WI38 (cell line): ENCODE data around the gene KCTD10.

Source experiments
- H3K4me3 ChIP-seq: 2 replicates; pipeline ENCODE4 v1.5.1; 2011; ENCODE audit warnings: low read depth, mild to moderate bottlenecking, control low read depth, low read length
- TF ChIP-seq, protein P1 (sequence below): IDR thresholded peaks from 2 replicates; pipeline ENCODE4 v1.5.1; 2012; ENCODE audit warnings: low read depth, mild to moderate bottlenecking, control low read depth, low read length

The KCTD10 gene

GRCh38 chr12:109458086-109458485 is 19.0 kb downstream of the KCTD10 start:
- peak overlapping the region; percentile 32 for H3K4me3 ChIP-seq
- TF ChIP-seq, protein P1, sequence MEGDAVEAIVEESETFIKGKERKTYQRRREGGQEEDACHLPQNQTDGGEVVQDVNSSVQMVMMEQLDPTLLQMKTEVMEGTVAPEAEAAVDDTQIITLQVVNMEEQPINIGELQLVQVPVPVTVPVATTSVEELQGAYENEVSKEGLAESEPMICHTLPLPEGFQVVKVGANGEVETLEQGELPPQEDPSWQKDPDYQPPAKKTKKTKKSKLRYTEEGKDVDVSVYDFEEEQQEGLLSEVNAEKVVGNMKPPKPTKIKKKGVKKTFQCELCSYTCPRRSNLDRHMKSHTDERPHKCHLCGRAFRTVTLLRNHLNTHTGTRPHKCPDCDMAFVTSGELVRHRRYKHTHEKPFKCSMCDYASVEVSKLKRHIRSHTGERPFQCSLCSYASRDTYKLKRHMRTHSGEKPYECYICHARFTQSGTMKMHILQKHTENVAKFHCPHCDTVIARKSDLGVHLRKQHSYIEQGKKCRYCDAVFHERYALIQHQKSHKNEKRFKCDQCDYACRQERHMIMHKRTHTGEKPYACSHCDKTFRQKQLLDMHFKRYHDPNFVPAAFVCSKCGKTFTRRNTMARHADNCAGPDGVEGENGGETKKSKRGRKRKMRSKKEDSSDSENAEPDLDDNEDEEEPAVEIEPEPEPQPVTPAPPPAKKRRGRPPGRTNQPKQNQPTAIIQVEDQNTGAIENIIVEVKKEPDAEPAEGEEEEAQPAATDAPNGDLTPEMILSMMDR, result no peak

GRCh38 chr12:109455706-109456105 is 21.4 kb downstream of the KCTD10 start:
- TF ChIP-seq, protein P1, result no peak
- no peak overlapping the region for H3K4me3 ChIP-seq

DNA sequence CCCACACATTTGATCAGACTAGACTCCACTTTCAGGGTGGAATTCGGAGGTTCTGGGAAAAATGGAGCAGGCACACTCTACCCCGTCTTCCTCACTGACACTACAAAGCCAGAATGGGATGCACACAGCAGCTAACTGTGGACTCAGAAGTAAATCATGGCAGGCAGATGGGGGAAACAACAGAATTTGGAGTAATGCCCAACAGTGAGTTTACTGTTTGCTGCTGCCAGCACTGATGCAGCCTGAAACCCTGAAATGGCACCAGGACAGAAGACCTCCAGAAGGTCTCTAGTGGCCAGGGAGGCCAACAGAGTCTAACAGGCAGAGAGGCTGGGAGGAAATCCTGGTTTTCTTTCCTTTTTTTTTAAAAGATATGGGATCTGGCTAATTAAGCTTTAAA is 24.6 kb downstream of the KCTD10 start:
- TF ChIP-seq, protein P1, result no peak
- no peak overlapping the region for H3K4me3 ChIP-seq

DNA sequence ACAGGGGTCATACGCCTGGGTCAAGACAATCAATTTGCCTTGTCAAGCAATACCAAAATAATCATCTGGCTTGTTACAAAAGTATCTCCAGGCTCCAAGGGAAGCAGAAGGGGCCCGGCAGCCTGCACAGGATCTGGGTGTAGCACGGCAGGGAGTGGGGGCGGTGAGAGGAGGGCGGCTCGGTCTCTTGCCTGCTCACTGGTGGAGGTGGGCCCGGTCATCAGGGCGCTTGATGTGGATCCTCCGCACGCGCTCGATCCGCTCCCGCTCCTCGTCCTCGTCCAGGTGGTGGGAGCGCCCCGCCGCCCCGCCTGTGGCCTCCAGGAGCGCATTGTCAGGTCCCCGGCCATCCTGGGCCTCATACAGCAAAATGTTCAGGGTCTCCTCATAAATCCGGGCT is 25.7 kb downstream of the KCTD10 start:
- TF ChIP-seq, protein P1, result no peak
- no peak overlapping the region for H3K4me3 ChIP-seq

GRCh38 chr12:109450980-109451379 is 26.1 kb downstream of the KCTD10 start:
- TF ChIP-seq, protein P1, result no peak
- H3K4me3 ChIP-seq, result no peak overlapping the region

DNA sequence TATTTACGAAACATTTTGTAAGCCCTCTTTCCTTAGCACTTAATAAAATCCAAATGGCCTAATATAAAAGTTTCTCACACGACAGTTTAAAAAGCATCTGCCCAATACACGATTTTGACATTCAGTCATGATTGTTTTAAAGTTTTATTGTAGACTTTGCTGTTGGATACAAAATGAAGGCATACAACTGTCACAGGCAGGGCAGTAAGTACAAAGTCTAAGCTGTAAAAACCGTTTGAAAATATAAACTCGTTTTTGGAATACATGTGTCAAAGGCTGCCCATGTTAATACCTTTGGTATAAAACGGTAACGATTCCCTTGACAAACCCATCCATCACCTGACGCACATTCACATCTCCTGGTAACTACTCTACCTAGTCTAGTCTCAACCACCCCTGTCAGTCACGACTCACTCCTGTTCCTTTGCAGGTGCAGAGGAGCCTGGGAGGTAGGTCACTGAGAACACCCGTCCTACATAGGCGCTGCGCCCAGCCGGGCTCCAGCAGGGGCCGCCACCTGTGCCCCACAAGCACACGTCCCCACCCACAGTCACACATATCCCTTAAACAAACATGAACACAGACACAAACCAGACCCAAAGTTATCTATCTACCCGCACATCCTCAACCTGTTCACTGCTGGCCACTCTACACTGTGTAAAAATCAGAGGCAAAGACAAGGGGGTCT is 27.1 kb downstream of the KCTD10 start:
- H3K4me3 ChIP-seq, result no peak overlapping the region
- TF ChIP-seq, protein P1, result no peak

- no peak overlapping the region for H3K4me3 ChIP-seq
- TF ChIP-seq, protein P1, result no peak
Observed at GRCh38 chr12:109448707-109449390, 28.3 kb downstream of the KCTD10 start.
